A204.1 (cell line): Measurements from ENCODE around the gene PPP4R1.

Experiments
- FAIRE-seq: peaks from 2 replicates; lab custom pipeline; 2012; peaks lifted over from hg19 to GRCh38; lab: Jason Lieb, UNC

The PPP4R1 gene

GRCh38 chr18:9547782-9548181 is 66.6 kb downstream of the PPP4R1 start:
- FAIRE-seq: no peak

- FAIRE-seq: no peak
Observed at GRCh38 chr18:9546468-9546867, 67.9 kb downstream of the PPP4R1 start.

- FAIRE-seq: no peak
Observed at GRCh38 chr18:9545029-9545428, 69.3 kb downstream of the PPP4R1 start.

DNA sequence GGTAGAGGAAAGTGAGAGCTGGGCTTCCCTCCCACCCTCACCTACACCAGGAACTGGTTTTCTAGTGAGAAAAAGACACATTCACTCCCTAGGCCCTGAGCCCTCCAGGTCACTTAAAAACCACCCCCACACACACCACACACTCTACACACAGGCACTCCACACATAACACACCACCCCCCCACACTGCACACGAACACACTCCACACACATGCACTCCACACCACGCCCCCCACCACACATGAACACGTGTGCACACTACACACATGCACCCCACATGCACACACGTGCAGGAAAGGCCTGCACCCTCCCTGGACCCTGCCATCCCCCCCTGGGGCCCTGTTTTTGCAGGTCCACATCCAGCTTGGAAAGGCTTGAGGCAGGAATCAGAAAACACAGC is 71.4 kb downstream of the PPP4R1 start:
- no peak for FAIRE-seq

GRCh38 chr18:9539938-9540337 is 74.4 kb downstream of the PPP4R1 start:
- no peak for FAIRE-seq

DNA sequence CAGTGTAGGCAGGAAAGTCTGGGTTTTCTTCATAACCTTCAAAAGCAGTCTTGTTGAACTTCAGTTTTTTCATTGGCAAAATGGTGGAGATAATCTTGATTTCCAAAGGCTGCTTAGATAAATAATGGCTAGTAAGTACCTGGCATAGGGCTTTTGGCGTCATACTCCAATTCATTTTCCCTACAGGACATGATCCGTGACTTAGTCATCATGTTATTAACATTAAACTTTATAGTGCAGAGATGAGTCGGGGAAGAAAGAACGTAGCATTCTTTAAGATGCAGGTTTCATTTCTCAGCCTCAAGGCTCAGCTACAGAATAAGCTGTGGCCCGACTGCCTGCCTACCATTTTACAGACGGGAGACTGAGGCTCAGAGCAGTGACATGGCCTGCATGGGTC is 75.1 kb downstream of the PPP4R1 start:
- no peak for FAIRE-seq

DNA sequence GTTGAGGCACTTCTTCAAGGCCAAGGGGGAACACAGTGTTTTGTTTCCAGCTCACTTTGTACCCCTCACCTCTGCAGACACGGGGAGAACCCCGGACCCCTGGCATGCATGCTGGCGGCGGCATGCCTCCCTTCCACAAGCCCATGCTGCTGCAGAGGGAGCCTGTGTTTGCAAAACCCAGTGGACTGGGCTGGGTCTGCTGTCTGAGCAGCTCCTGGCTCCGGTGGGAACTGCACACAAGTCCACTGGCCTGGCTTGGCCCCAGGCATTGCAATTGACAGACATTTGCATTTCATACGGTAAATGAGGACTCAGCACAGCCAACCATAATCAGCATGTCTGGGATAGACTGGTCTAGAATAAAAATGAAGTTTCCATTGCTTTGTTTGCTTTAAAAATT is 76.7 kb downstream of the PPP4R1 start:
- no peak for FAIRE-seq

GRCh38 chr18:9536354-9537152 is 77.8 kb downstream of the PPP4R1 start:
- FAIRE-seq: no peak

- no peak for FAIRE-seq
Observed at GRCh38 chr18:9535430-9535991, 78.8 kb downstream of the PPP4R1 start.

- no peak for FAIRE-seq
Observed at GRCh38 chr18:9534844-9535243, 79.5 kb downstream of the PPP4R1 start.

GRCh38 chr18:9531791-9532410 is 82.5 kb downstream of the PPP4R1 start:
- FAIRE-seq: no peak

DNA sequence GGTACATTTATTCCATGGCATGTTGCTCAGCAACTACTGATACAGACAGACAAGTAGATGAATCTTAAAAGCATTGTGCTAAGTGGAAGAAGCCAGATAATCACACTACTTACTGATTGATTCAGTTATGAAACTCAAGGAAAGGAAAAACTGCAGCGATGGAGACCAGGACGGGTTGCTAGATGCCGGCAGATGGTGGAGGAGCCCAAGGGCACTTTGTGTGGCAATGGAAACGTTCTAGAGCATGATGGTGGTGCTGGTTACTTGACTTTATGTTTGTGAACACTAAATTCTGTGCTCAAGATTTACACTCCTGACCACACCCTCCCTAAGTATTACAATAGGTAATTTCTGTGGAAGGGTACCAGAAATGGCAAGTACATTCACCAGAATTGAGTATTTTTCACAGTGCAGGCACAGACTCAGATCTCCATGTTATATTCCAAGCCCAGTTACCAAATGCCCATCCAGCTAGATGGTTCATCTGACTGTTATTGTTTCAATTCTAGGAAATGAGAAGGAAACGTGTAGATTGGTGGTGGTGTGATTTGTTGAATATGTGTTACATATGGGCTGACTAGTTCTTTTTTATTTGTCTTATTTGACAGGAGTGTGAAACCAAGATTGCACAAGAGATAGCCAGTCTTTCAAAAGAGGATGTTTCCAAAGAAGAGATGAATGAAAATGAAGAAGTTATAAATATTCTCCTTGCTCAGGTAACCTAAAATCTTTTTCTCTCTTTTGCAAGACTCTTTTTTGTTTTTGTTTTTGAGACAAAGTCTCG is 83.9 kb downstream of the PPP4R1 start:
- FAIRE-seq: no peak

GRCh38 chr18:9526458-9526857 is 87.9 kb downstream of the PPP4R1 start:
- no peak for FAIRE-seq

DNA sequence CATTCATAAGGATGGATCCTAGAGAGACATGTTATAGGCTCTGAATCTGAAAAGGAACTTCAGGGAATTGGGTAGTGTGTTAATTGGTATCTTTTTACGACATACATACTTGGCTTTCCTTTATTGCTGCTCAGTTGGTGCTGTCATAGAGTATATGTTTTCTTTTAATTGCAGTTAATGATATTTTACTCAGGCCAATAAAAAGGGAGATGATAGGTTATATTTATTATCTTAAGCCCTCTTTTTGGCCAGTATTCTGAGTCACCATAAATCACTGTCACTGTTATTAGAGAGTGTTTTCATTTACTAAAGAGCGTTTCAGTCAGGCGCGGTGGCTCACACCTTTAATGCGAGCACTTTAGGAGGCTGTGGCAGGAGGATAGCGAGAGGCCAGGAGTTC is 91.4 kb downstream of the PPP4R1 start:
- no peak for FAIRE-seq

DNA sequence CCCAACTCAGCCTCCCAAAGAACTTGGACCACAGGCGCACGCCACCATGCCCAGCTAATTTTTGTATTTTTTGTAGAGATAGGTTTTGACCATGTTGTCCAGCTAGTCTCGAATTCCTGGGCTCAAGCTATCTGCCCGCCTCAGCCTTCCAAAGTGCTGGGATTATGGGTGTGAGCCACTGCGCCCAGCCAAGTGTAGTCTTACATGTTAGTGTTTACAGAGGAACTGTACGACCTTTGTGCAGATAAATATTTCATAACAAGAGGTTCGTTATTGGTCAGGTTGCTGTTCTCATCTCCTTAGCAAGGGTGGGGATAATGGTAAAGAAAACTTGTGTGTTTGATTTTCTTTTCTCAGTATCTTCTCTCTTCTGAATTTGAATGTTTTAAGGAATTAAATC is 92.6 kb downstream of the PPP4R1 start:
- FAIRE-seq: no peak

GRCh38 chr18:9520666-9521065 is 93.7 kb downstream of the PPP4R1 start:
- no peak for FAIRE-seq

- no peak for FAIRE-seq
Observed at GRCh38 chr18:9519399-9519798, 95.0 kb downstream of the PPP4R1 start.

DNA sequence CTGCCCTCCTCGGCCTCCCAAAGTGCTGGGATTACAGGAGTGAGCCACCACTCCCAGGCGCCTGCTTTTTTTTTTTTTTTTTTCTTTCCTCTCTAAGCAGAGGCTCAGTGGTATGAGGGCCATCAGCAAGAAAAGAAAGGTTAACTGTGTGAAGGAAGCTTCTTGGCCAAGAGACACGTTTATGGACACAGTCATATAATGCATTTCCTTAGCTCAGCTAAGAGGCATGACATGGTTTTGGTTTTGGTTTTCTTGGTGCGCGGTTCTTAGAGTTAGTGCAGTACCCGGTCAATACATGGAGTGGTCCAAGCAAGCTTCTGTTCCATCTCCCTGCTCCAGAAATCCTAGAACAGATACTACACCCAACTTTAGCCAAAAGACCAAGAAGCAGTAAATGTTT is 96.5 kb downstream of the PPP4R1 start:
- FAIRE-seq: no peak

DNA sequence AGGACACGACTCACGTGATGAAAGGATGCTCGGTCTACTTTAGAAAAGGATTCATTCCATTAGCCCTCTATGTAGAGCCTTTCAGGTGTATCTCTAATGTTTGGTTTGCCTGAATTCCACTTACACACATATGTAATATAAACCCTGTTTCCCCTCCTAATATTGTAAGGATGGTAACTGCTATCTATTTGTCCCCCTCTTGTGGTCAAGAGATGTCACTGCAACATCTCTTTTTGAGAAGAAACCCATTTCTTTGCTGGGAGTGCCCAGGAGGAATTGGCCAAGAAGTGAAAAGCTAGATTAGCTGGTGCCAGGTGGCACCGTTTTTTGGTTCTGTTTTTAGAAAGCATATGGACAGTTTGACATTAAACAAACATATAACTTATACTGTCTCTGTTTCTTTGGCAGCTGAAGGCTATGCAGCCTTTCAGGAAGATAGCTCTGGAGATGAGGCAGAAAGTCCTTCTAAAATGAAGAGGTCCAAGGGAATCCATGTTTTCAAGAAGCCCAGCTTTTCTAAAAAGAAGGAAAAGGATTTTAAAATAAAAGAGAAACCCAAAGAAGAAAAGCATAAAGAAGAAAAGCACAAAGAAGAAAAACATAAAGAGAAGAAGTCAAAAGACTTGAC is 97.8 kb downstream of the PPP4R1 start:
- FAIRE-seq: peak; percentile 78

DNA sequence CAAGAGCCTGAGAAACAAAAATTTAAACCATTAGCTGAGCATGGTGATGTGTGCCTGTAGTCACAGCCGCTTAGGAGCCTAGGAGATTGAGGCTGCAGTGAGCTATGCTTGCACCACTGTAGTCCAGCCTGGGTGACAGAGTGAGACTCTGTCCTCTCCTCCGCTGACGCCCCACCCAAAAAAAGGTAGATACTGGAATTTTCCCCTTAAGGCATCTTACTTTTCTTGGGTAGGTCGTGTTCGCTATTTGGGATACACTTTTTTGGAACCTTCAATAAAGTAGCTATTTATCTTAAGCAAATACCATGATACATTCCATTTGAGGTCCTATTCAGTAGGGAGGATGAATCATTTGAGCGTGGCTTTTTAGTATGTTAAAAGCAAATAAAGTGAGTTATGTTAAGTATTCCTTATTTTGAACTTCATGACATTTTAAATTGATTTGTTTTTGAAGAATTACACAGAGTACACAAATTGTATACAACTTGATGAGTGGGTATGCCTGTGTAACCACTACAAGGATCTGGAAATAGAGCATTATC is 100.3 kb downstream of the PPP4R1 start:
- no peak for FAIRE-seq

DNA sequence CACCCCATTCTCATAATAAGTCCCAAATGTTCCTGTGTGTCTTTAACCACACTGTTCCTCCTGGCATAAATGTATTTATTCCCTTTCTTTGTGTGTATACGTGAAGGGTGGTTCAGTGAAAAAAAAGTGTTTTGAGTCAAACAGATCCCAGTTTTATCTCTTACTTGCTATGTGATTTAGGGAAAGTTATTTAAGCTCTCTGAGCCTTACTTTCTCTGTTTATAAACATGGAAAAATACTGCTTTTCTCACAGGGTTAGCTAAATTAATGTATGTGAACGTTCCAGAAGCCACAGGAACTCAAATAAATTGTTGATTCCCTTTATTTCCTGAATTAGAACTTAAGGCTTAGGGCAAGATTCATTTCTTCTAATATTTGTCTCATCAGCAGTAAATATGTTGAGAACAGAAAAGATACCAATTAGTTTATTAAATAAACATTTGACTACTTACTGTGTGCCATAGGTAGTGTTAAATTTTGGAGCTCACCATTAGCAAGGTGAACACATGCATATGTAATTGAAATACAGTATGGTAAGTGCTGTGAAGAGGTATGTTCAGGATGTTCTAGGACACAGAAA is 105.8 kb downstream of the PPP4R1 start:
- no peak for FAIRE-seq

- no peak for FAIRE-seq
Observed at GRCh38 chr18:9507565-9508088, 106.7 kb downstream of the PPP4R1 start.
